ENCODE measurements around the gene CHST3. TPM values are rescaled to one million over a fixed set of nuclear protein-coding genes. Genes with fewer than 3 reads are reported as not detected.

CHST3 gene
- polyA plus RNA-seq, 1 experiment = 20.9 TPM

DNA sequence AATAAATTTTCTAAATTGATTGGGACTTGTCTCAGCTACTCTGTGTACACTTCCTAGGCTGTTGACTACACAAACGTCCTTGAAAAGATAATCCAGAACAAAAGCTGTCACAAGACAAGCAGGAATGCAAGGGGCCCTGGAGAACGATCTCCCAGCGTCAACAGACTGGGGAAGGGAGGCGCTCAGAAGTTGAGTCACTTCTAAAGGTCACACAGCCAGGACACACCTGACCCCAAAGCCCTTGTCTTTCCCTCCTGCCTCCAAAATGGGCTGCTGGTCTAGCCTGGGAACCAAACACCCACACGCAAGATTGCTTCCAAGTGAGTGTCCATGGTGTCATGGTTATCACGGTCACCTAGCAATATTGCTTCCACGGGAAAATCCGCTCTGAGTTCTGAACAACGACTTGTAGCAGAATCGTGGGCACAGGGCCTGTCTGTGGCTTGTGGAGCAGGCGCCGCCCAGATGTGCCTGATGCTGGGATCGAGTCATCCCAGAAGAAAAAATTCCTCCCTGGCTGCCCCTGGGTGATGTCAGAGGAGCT, 74.3 kb downstream of the CHST3 start:
- POLR2A ChIA-PET = interaction anchor here (0.6 kb wide), 3 partner anchors 49 to 1202 kb away, joined by 3 to 6 read pairs (median 3); no protein-coding TSS in a partner anchor
- Histone ChIP-seq H3K4me3 (ENCODE audit: low read depth, low read length) (no peak overlapping the region), H3K27me3 (ENCODE audit: control insufficient read depth, insufficient read depth, low read length) (no peaks in the 10 kb centered on the region), H3K36me3 (ENCODE audit: control insufficient read depth, insufficient read depth, low read length) (no peaks in the 10 kb centered on the region)
- CTCF ChIA-PET = interaction anchor here (0.9 to 7.0 kb wide), 5 partner anchors 10 to 142 kb away, joined by 3 to 59 read pairs (median 11); no protein-coding TSS in a partner anchor
- DNase-seq (ENCODE audit: low read depth) = peak; percentile 38
- TF ChIP-seq, protein P1, sequence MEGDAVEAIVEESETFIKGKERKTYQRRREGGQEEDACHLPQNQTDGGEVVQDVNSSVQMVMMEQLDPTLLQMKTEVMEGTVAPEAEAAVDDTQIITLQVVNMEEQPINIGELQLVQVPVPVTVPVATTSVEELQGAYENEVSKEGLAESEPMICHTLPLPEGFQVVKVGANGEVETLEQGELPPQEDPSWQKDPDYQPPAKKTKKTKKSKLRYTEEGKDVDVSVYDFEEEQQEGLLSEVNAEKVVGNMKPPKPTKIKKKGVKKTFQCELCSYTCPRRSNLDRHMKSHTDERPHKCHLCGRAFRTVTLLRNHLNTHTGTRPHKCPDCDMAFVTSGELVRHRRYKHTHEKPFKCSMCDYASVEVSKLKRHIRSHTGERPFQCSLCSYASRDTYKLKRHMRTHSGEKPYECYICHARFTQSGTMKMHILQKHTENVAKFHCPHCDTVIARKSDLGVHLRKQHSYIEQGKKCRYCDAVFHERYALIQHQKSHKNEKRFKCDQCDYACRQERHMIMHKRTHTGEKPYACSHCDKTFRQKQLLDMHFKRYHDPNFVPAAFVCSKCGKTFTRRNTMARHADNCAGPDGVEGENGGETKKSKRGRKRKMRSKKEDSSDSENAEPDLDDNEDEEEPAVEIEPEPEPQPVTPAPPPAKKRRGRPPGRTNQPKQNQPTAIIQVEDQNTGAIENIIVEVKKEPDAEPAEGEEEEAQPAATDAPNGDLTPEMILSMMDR (IDR thresholded peaks at IDR 0.05; ENCODE audit: insufficient read depth, low read depth, low read length) = no peak

DNA sequence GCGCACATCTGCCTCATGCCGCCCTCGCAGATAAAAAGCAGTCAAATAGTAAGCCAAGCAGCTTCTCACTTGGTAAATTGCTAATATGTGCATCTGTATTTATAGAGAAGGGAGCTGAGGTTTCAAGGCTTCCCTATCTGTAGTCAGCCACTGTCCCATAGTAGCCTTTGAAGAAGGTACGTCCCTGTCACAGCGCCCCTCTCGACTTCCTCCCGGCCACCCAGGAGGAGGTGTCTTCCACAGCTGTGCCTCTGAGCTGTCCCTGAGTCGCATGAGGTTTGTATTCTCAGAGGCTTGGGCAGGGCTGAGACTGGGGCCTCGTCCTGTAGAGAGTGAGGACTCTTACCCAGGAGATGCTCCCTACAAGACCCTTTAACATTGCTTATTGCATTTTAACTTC, 75.2 kb downstream of the CHST3 start:
- DNase-seq (ENCODE audit: low read depth) = no peak
- ChIA-PET POLR2A (interaction anchor here (0.6 kb wide), 2 partner anchors 50 to 1201 kb away, joined by 3 to 6 read pairs; no protein-coding TSS in a partner anchor), CTCF (interaction anchor here (0.6 to 7.0 kb wide), 6 partner anchors 9 to 715 kb away, joined by 3 to 59 read pairs (median 7); no protein-coding TSS in a partner anchor)
- Histone ChIP-seq H3K27me3 (ENCODE audit: control insufficient read depth, insufficient read depth, low read length) (no peaks in the 10 kb centered on the region), H3K36me3 (ENCODE audit: control insufficient read depth, insufficient read depth, low read length) (no peaks in the 10 kb centered on the region), H3K4me3 (ENCODE audit: low read depth, low read length) (no peak overlapping the region)
- TF ChIP-seq, protein P1 (IDR thresholded peaks at IDR 0.05; ENCODE audit: insufficient read depth, low read depth, low read length) = no peak

DNA sequence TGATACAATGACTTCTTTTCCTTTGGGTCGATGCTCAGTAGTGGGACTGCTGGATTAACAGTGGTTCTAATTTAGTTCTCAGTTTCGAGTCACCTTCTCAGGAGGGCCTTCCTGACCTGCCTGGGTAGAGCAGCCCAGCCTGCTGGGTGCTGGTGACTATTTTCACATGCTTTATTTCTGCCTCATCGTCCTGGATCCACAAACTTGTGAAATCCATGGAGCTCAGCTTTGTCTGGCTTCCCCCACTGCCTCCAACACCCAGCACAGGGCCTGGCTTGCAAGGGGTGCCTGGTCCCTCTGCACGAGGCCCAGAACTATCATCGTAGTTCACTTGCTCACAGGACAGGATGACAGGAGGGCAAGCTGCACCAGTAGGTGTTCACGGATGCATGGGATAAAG, 77.3 kb downstream of the CHST3 start:
- DNase-seq (ENCODE audit: low read depth) = no peak
- no peaks in the 10 kb centered on the region for H3K27me3 ChIP-seq (ENCODE audit: control insufficient read depth, insufficient read depth, low read length)
- CTCF ChIA-PET = interaction anchor here (0.5 to 7.0 kb wide), 5 partner anchors 7 to 145 kb away, joined by 3 to 59 read pairs (median 3); no protein-coding TSS in a partner anchor
- no peak overlapping the region for H3K4me3 ChIP-seq (ENCODE audit: low read depth, low read length)
- no peaks in the 10 kb centered on the region for H3K36me3 ChIP-seq (ENCODE audit: control insufficient read depth, insufficient read depth, low read length)
- POLR2A ChIA-PET = no interaction called here
- TF ChIP-seq, protein P1 (IDR thresholded peaks at IDR 0.05; ENCODE audit: insufficient read depth, low read depth, low read length) = no peak

DNA sequence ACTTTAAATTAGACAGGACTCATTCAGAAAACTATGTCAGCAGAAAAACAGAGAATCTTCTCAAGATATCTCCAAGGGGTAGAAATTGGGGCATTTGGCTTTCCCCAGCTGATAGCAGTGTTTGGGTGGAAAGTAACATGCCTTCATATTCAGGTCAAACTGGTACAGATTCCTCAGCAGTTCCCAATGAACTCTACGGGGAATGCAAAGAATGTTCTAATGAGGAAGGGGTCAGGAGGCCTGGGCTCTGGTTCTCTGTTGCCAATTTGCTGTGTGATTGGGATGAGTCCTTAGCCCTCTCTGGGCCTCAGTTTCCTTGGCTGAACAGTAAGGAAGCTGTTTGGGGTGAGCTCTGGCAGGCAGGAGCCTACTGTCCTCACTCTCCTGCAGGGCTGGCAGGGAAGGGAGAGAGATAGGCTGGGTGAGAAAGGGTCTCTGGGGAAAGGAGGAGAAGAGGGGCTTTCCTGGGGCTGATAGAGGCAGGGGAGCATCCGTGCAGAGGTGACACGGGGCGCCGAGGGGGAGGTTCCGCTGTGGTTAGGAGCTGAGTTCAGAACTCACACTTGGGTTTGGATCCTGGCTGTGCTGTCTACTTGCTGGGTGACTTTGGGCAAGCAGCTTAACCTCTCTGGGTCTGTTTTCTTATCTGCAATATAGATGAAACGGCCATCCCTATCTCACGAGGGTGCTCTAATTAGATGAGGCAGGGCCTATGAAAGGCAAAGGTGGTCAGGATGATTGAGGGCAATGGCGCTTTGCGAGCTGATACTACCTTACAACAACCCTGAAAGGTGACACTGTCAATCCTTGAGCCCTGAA, 79.0 kb downstream of the CHST3 start:
- CTCF ChIA-PET = interaction anchor here (0.8 to 7.0 kb wide), 5 partner anchors 12 to 285 kb away, joined by 3 to 59 read pairs (median 5); no protein-coding TSS in a partner anchor

More for the DNA sequence above, 79.0 kb downstream of the CHST3 start:
- POLR2A ChIA-PET = no interaction called here
- H3K27me3 ChIP-seq (ENCODE audit: control insufficient read depth, insufficient read depth, low read length) = no peaks in the 10 kb centered on the region
- DNase-seq (ENCODE audit: low read depth) = no peak
- H3K36me3 ChIP-seq (ENCODE audit: control insufficient read depth, insufficient read depth, low read length) = no peaks in the 10 kb centered on the region
- no peak overlapping the region for H3K4me3 ChIP-seq (ENCODE audit: low read depth, low read length)
- TF ChIP-seq, protein P1 (IDR thresholded peaks at IDR 0.05; ENCODE audit: insufficient read depth, low read depth, low read length) = no peak
